Mesodermal cell (in vitro differentiated cells): ENCODE data around the gene GPANK1. TPM values are rescaled to one million over a fixed set of nuclear protein-coding genes. Genes with fewer than 3 reads are reported as not detected.
"Not testable (repeated sequence)": the region's sequence is repeated elsewhere in the genome, so short reads cannot be mapped to it uniquely, and the experiment has no call there.

Source experiments
- H3K27ac ChIP-seq: 2 replicates; pipeline ENCODE4 v1.7.0; 2013; ENCODE audit warnings: mild to moderate bottlenecking, low read depth, low read length, moderate library complexity; ENCODE audit not compliant: severe bottlenecking
- H3K36me3 ChIP-seq: 2 replicates; pipeline ENCODE4 v1.7.1; 2013; ENCODE audit warnings: mild to moderate bottlenecking, low read length, moderate library complexity; ENCODE audit not compliant: control insufficient read depth, insufficient read depth
- H3K4me1 ChIP-seq: one replicate; pipeline ENCODE4 v1.7.1; 2013; ENCODE audit warnings: mild to moderate bottlenecking, low read length; ENCODE audit not compliant: insufficient read depth, control insufficient read depth, poor library complexity, severe bottlenecking
- H3K4me3 ChIP-seq: 2 replicates; pipeline ENCODE4 v1.7.0; 2013; ENCODE audit warnings: low read length, control low read depth, mild to moderate bottlenecking; ENCODE audit not compliant: insufficient read depth, poor library complexity, severe bottlenecking; ENCODE audit errors: extremely low read depth
- H3K9me3 ChIP-seq: 2 replicates; pipeline ENCODE4 v1.7.1; 2013; ENCODE audit warnings: mild to moderate bottlenecking, low read length, moderate library complexity; ENCODE audit not compliant: control insufficient read depth
- WGBS, 2 experiments: methylation state at CpG; one replicate each; pipeline ENCODE4 v1.1.5; 2013; ENCODE audit warnings: missing lambda C conversion rate in 2 of 2; ENCODE audit not compliant: insufficient coverage in 2 of 2; 5-methylcytosine and 5-hydroxymethylcytosine counted together
- polyA plus RNA-seq, 2 experiments: library from polyadenylated mRNA; stranded (reverse); fragments of 50-300 nt; gene quantifications; one replicate each; pipeline ENCODE4 v1.2.3, GENCODE V29; 2013

Gene GPANK1
- 26.1 TPM for polyA plus RNA-seq (2013, experiment 1 of 2)
- 21.6 TPM for polyA plus RNA-seq (2013, experiment 2 of 2)

GRCh38 chr6:31664790-31665500, at the start of gene GPANK1:
GPANK1 (minus strand) TSS chr6:31664997; CDS start chr6:31664478, 519 bp downstream.
- H3K4me3 ChIP-seq: peak within 1 kb of the TSS; percentile 79
- no peaks in the 10 kb centered on the region for H3K9me3 ChIP-seq
- peaks cover 20% of the 10 kb centered on the region for H3K4me1 ChIP-seq
- peaks cover 56% of the 10 kb centered on the region for H3K36me3 ChIP-seq
- WGBS, 2 experiments: 0% methylated on average over 23 to 32 of the region's 39 CpGs
- peak within 1 kb of the TSS; percentile 96 for H3K27ac ChIP-seq

- Histone ChIP-seq H3K9me3 (no peaks in the 10 kb centered on the region), H3K27ac (peak overlapping the region; percentile 72), H3K36me3 (no peaks in the 10 kb centered on the region), H3K4me1 (peaks cover 21% of the 10 kb centered on the region), H3K4me3 (no peak overlapping the region)
- 9 to 15% methylated on average over 3 to 4 of the region's 5 CpGs for WGBS, 2 experiments
These were observed 49.3 kb upstream of the GPANK1 start for GRCh38 chr6:31713991-31714684.

- Histone ChIP-seq H3K4me1 (peaks cover 21% of the 10 kb centered on the region), H3K9me3 (no peaks in the 10 kb centered on the region), H3K36me3 (no peaks in the 10 kb centered on the region), H3K27ac (peak overlapping the region; percentile 72), H3K4me3 (no peak overlapping the region)
- 68 to 79% methylated on average over 3 of the region's 4 CpGs for WGBS, 2 experiments
These were observed 48.7 kb upstream of the GPANK1 start for GRCh38 chr6:31713465-31713864.

- H3K4me1 ChIP-seq: peaks cover 21% of the 10 kb centered on the region
- WGBS, 2 experiments: 90 to 96% methylated on average over 4 to 8 of the region's 8 CpGs
- H3K36me3 ChIP-seq: no peaks in the 10 kb centered on the region
- no peak overlapping the region for H3K4me3 ChIP-seq
- no peaks in the 10 kb centered on the region for H3K9me3 ChIP-seq
- no peak overlapping the region for H3K27ac ChIP-seq
These were observed 47.5 kb upstream of the GPANK1 start for GRCh38 chr6:31712296-31712695.

- H3K4me3 ChIP-seq: no peak overlapping the region
- H3K36me3 ChIP-seq: no peaks in the 10 kb centered on the region
- no peak overlapping the region for H3K27ac ChIP-seq
- H3K4me1 ChIP-seq: peaks cover 21% of the 10 kb centered on the region
- H3K9me3 ChIP-seq: no peaks in the 10 kb centered on the region
- WGBS, 2 experiments: 82 to 93% methylated on average over 3 to 6 of the region's 8 CpGs
These were observed 46.4 kb upstream of the GPANK1 start for GRCh38 chr6:31711233-31711632.

- 68 to 97% methylated on average over 3 to 5 of the region's 5 CpGs for WGBS, 2 experiments
- no peaks in the 10 kb centered on the region for H3K36me3 ChIP-seq
- no peak overlapping the region for H3K27ac ChIP-seq
These were observed 45.9 kb upstream of the GPANK1 start for GRCh38 chr6:31710523-31711219.

GRCh38 chr6:31709157-31709556, 44.4 kb upstream of the GPANK1 start:
- 91 to 94% methylated on average over 6 to 7 of the region's 11 CpGs for WGBS, 2 experiments
- peaks cover 17% of the 10 kb centered on the region for H3K4me1 ChIP-seq
- not testable (repeated sequence) for H3K9me3 ChIP-seq, H3K27ac ChIP-seq, H3K4me3 ChIP-seq, H3K36me3 ChIP-seq

More at GRCh38 chr6:31710523-31711219, 45.9 kb upstream of the GPANK1 start:
- no peak overlapping the region for H3K4me3 ChIP-seq
- H3K9me3 ChIP-seq: no peaks in the 10 kb centered on the region
- peaks cover 21% of the 10 kb centered on the region for H3K4me1 ChIP-seq

- Histone ChIP-seq H3K4me3 (no peak overlapping the region), H3K36me3 (no peaks in the 10 kb centered on the region), H3K9me3 (no peaks in the 10 kb centered on the region), H3K27ac (no peak overlapping the region), H3K4me1 (peaks cover 8% of the 10 kb centered on the region)
- 76 to 94% methylated on average over 2 of the region's 3 CpGs for WGBS, 2 experiments
These were observed 43.4 kb upstream of the GPANK1 start for GRCh38 chr6:31708224-31708623.

- Histone ChIP-seq H3K27ac (no peak overlapping the region), H3K4me3 (no peak overlapping the region), H3K4me1 (peaks cover 4% of the 10 kb centered on the region), H3K9me3 (no peaks in the 10 kb centered on the region), H3K36me3 (no peaks in the 10 kb centered on the region)
- 93 to 96% methylated on average over 6 to 8 of the region's 10 CpGs for WGBS, 2 experiments
These were observed 42.9 kb upstream of the GPANK1 start for GRCh38 chr6:31707701-31708100.

GRCh38 chr6:31706599-31706998, 41.8 kb upstream of the GPANK1 start, which contains the start of gene LY6G6F:
LY6G6F (plus strand) TSS chr6:31706866; CDS start chr6:31706907, 41 bp downstream.
- 76% methylated on average over 2 of the region's 3 CpGs; no CpG with 5 or more reads in 1 of the 2 experiments for WGBS, 2 experiments
- Histone ChIP-seq H3K4me3 (no peak within 1 kb of the TSS), H3K27ac (no peak within 1 kb of the TSS), H3K9me3 (no peaks in the 10 kb centered on the region), H3K36me3 (peaks cover 1% of the 10 kb centered on the region), H3K4me1 (peaks cover 4% of the 10 kb centered on the region)
